IMR-90 (cell line): ENCODE results near the gene ZNF341.
A peak's percentile ranks its signal among the peaks of the same experiment; 100 is the strongest.

Source experiments
- BHLHE40 ChIP-seq: fragments of 150-350 bp; IDR thresholded peaks from 2 replicates; pipeline ENCODE4 v1.6.1; 2016; ENCODE audit warnings: mild to moderate bottlenecking, low read depth, low read length
- CEBPB ChIP-seq: IDR thresholded peaks from 2 replicates; pipeline ENCODE4 v1.6.1; 2012; ENCODE audit warnings: low read depth, low read length, improper control_type of control experiment
- CTCF ChIP-seq: conservative IDR thresholded peaks from 2 replicates; pipeline ENCODE4 v1.5.1; 2012; ENCODE audit warnings: mild to moderate bottlenecking, low read depth, low read length, improper control_type of control experiment
- ELK1 ChIP-seq: fragments of 150-350 bp; IDR thresholded peaks from 2 replicates; pipeline ENCODE4 v1.6.1; 2016; ENCODE audit warnings: low read depth, mild to moderate bottlenecking, low read length, moderate library complexity, borderline replicate concordance
- FOS ChIP-seq: fragments of 150-350 bp; IDR thresholded peaks from 2 replicates; pipeline ENCODE4 v1.6.1; 2016; ENCODE audit warnings: low read depth, low read length
- MAFK ChIP-seq: IDR thresholded peaks from 2 replicates; pipeline ENCODE4 v1.6.1; 2012; ENCODE audit warnings: low read depth, low read length, improper control_type of control experiment
- MXI1 ChIP-seq: IDR thresholded peaks from 2 replicates; pipeline ENCODE4 v1.6.1; 2012; ENCODE audit warnings: low read depth, mild to moderate bottlenecking, low read length, moderate library complexity, borderline replicate concordance
- POLR2A ChIP-seq: IDR thresholded peaks from 2 replicates; pipeline ENCODE4 v1.6.1; 2012; ENCODE audit warnings: mild to moderate bottlenecking, low read depth, low read length
- RAD21 ChIP-seq: IDR thresholded peaks from 2 replicates; pipeline ENCODE4 v1.6.1; 2012; ENCODE audit warnings: low read length, improper control_type of control experiment
- RCOR1 ChIP-seq: IDR thresholded peaks from 2 replicates; pipeline ENCODE4 v1.6.1; 2012; ENCODE audit warnings: mild to moderate bottlenecking, low read length, improper control_type of control experiment; ENCODE audit not compliant: insufficient replicate concordance
- RFX5 ChIP-seq: IDR thresholded peaks from 2 replicates; pipeline ENCODE4 v1.8.0; 2012; ENCODE audit warnings: low read depth, mild to moderate bottlenecking, low read length, moderate library complexity
- SMC3 ChIP-seq: fragments of 150-350 bp; IDR thresholded peaks from 2 replicates; pipeline ENCODE4 v1.6.1; 2016; ENCODE audit warnings: low read depth, mild to moderate bottlenecking, antibody characterized with exemption, low read length, moderate library complexity

GRCh38 chr20:33810885-33811775 lies 79.3 kb downstream of the ZNF341 start, which contains the start of gene CHMP4B:
- peak; percentile 32; the same call in 1 of the 2 replicates for TF ChIP-seq BHLHE40
- TF ChIP-seq CTCF, result no peak
- no peak for TF ChIP-seq MAFK
- peak; percentile 89 for TF ChIP-seq POLR2A
- TF ChIP-seq RAD21, result no peak
- no peak for TF ChIP-seq RCOR1
- TF ChIP-seq FOS, result 0 out of 2 replicates have a peak, but pooled peaks have one; percentile 19
- TF ChIP-seq SMC3, result no peak
- peak; percentile 82; the same call in 1 of the 2 replicates for TF ChIP-seq MXI1
- TF ChIP-seq CEBPB, result no peak
- TF ChIP-seq ELK1, result no peak
- TF ChIP-seq RFX5, result no peak
